ENCODE measurements around the gene ROBO2.
"Not testable (repeated sequence)": the region's sequence is repeated elsewhere in the genome, so short reads cannot be mapped to it uniquely, and the experiment has no call there.

Gene ROBO2

GRCh38 chr3:77345009-77345408 lies 305.1 kb downstream of the ROBO2 start:
- DNase-seq: no peak

GRCh38 chr3:77348244-77348855 lies 308.5 kb downstream of the ROBO2 start:
- DNase-seq: no peak

GRCh38 chr3:77354958-77355357 lies 315.1 kb downstream of the ROBO2 start:
- DNase-seq: no peak

- no peak for DNase-seq
Observed at GRCh38 chr3:77362936-77363335, 323.0 kb downstream of the ROBO2 start.

- no peak for DNase-seq
Observed at GRCh38 chr3:77365152-77365551, 325.3 kb downstream of the ROBO2 start.

- DNase-seq: no peak
Observed at GRCh38 chr3:77370413-77370812, 330.5 kb downstream of the ROBO2 start.

- no peak for DNase-seq
Observed at GRCh38 chr3:77372018-77372417, 332.1 kb downstream of the ROBO2 start.

GRCh38 chr3:77372634-77373346 lies 332.9 kb downstream of the ROBO2 start:
- DNase-seq: no peak

GRCh38 chr3:77373619-77374018 lies 333.7 kb downstream of the ROBO2 start:
- DNase-seq: no peak

GRCh38 chr3:77376511-77376910 lies 336.6 kb downstream of the ROBO2 start:
- no peak for DNase-seq

- no peak for DNase-seq
Observed at GRCh38 chr3:77377717-77378116, 337.8 kb downstream of the ROBO2 start.

GRCh38 chr3:77380136-77380535 lies 340.2 kb downstream of the ROBO2 start:
- no peak for DNase-seq

- no peak for DNase-seq
Observed at GRCh38 chr3:77381431-77381830, 341.5 kb downstream of the ROBO2 start.

GRCh38 chr3:77392181-77392580 lies 352.3 kb downstream of the ROBO2 start:
- no peak for DNase-seq

- DNase-seq: no peak
Observed at GRCh38 chr3:77394046-77394445, 354.1 kb downstream of the ROBO2 start.

- DNase-seq: no peak
Observed at GRCh38 chr3:77404871-77405270, 365.0 kb downstream of the ROBO2 start.

GRCh38 chr3:77407441-77407840 lies 367.5 kb downstream of the ROBO2 start:
- DNase-seq: no peak

GRCh38 chr3:77410334-77410733 lies 370.4 kb downstream of the ROBO2 start:
- DNase-seq: not testable (repeated sequence)

GRCh38 chr3:77411334-77411733 lies 371.4 kb downstream of the ROBO2 start:
- DNase-seq: no peak

GRCh38 chr3:77412021-77412438 lies 372.1 kb downstream of the ROBO2 start:
- DNase-seq: no peak

- DNase-seq: no peak
Observed at GRCh38 chr3:77412584-77412983, 372.7 kb downstream of the ROBO2 start.

GRCh38 chr3:77414881-77415280 lies 375.0 kb downstream of the ROBO2 start:
- no peak for DNase-seq

- peak; percentile 9 for DNase-seq
Observed at GRCh38 chr3:77420336-77420735, 380.4 kb downstream of the ROBO2 start.

- DNase-seq: no peak
Observed at GRCh38 chr3:77421916-77422315, 382.0 kb downstream of the ROBO2 start.

- DNase-seq: no peak
Observed at GRCh38 chr3:77426531-77426930, 386.6 kb downstream of the ROBO2 start.
